Esophagus (tissue), 2 donors: ENCODE data around the gene NANS. TPM values are rescaled to one million over a fixed set of nuclear protein-coding genes. Genes with fewer than 3 reads are reported as not detected.

ENCODE experiments used
- H3K27ac ChIP-seq, 2 donors: one replicate each; pipeline ENCODE4 v1.5.1; 2013; ENCODE audit warnings: low read depth in 2 of 2, mild to moderate bottlenecking in 2 of 2, inconsistent platforms in 1 of 2, low read length in 1 of 2, moderate library complexity in 1 of 2
- H3K27me3 ChIP-seq, 2 donors: one replicate each; pipeline ENCODE4 v1.6.1; 2013; ENCODE audit warnings: low read length in 2 of 2, control low read depth in 1 of 2, mild to moderate bottlenecking in 1 of 2; ENCODE audit not compliant: insufficient read depth in 2 of 2, control insufficient read depth in 1 of 2
- H3K36me3 ChIP-seq, 2 donors: one replicate each; pipeline ENCODE4 v1.6.1; 2013; ENCODE audit warnings: low read length in 1 of 2; ENCODE audit not compliant: control insufficient read depth in 2 of 2, insufficient read depth in 2 of 2
- H3K4me1 ChIP-seq, 2 donors: one replicate each; pipeline ENCODE4 v1.6.1; 2013; ENCODE audit warnings: low read length in 1 of 2; ENCODE audit not compliant: control insufficient read depth in 2 of 2, insufficient read depth in 2 of 2
- H3K4me3 ChIP-seq, 2 donors: one replicate each; pipeline ENCODE4 v1.5.1; 2013; ENCODE audit warnings: low read length in 2 of 2, mild to moderate bottlenecking in 2 of 2, low read depth in 1 of 2, moderate library complexity in 1 of 2
- H3K9me3 ChIP-seq, 2 donors: one replicate each; pipeline ENCODE4 v1.6.1; 2013; ENCODE audit warnings: mild to moderate bottlenecking in 2 of 2, low read depth in 1 of 2, low read length in 1 of 2, moderate library complexity in 1 of 2; ENCODE audit not compliant: control insufficient read depth in 2 of 2, insufficient read depth in 1 of 2
- WGBS, 2 donors: extraction: QIAGEN DNeasy Blood & Tissue Kit; methylation state at CpG; one replicate each; pipeline ENCODE4 v1.1.7; 2013; 5-methylcytosine and 5-hydroxymethylcytosine counted together
- polyA plus RNA-seq, 2 donors: library from polyadenylated mRNA; stranded (reverse); fragments of 200-250 nt; gene quantifications; one replicate each; pipeline ENCODE4 v1.2.3, GENCODE V29; 2013
- donor health status: healthy with polysubstance abuse.
- donor health status: Bipolar disorder and iron deficiency.

The NANS gene
- polyA plus RNA-seq = 10 to 100 TPM; 48.7 to 54.0 TPM

GRCh38 chr9:98056269-98057137, at the start of gene NANS:
Gene NANS, plus strand, starts transcription at chr9:98056732. Its CDS starts 77 bp downstream, at chr9:98056809.
- WGBS, 2 donors = 0 to 1% methylated on average over 62 to 80 of the region's 80 CpGs

GRCh38 chr9:98007251-98007928, 49.1 kb upstream of the NANS start:
- peaks cover 26 to 33% of the 10 kb centered on the region in 2 donors for H3K36me3 ChIP-seq
- H3K4me3 ChIP-seq = no peak overlapping the region
- no peaks in the 10 kb centered on the region for H3K4me1 ChIP-seq
- no peaks in the 10 kb centered on the region for H3K9me3 ChIP-seq
- WGBS, 2 donors = 79 to 85% methylated on average over 13 of the region's 13 CpGs
- no peaks in the 10 kb centered on the region for H3K27me3 ChIP-seq
- H3K27ac ChIP-seq = no peak overlapping the region

More at GRCh38 chr9:98056269-98057137, at the start of gene NANS:
- peaks cover 0 to 5% of the 10 kb centered on the region in 2 donors for H3K36me3 ChIP-seq
- H3K27me3 ChIP-seq = no peaks in the 10 kb centered on the region
- no peaks in the 10 kb centered on the region for H3K9me3 ChIP-seq
- peaks cover 0 to 3% of the 10 kb centered on the region in 2 donors for H3K4me1 ChIP-seq
- H3K27ac ChIP-seq = peak within 1 kb of the TSS; percentile 98
- H3K4me3 ChIP-seq = peak within 1 kb of the TSS; percentile 75 to 86

GRCh38 chr9:98008764-98009163, 47.8 kb upstream of the NANS start:
- H3K36me3 ChIP-seq = peaks cover 29 to 37% of the 10 kb centered on the region in 2 donors
- H3K27me3 ChIP-seq = no peaks in the 10 kb centered on the region
- no peaks in the 10 kb centered on the region for H3K4me1 ChIP-seq
- 77 to 86% methylated on average over 3 of the region's 3 CpGs for WGBS, 2 donors
- H3K27ac ChIP-seq = no peak overlapping the region
- no peak overlapping the region for H3K4me3 ChIP-seq
- no peaks in the 10 kb centered on the region for H3K9me3 ChIP-seq

GRCh38 chr9:98009437-98009836, 47.1 kb upstream of the NANS start:
- no peaks in the 10 kb centered on the region for H3K4me1 ChIP-seq
- no peak overlapping the region for H3K4me3 ChIP-seq
- no peaks in the 10 kb centered on the region for H3K9me3 ChIP-seq
- WGBS, 2 donors = 91% methylated on average over 6 of the region's 6 CpGs
- H3K36me3 ChIP-seq = peaks cover 30 to 40% of the 10 kb centered on the region in 2 donors
- H3K27me3 ChIP-seq = no peaks in the 10 kb centered on the region
- H3K27ac ChIP-seq = no peak overlapping the region

- H3K36me3 ChIP-seq = peaks cover 29 to 38% of the 10 kb centered on the region in 2 donors
- 72 to 82% methylated on average over 1 of the region's 1 CpG for WGBS, 2 donors
- no peak overlapping the region for H3K4me3 ChIP-seq
- no peaks in the 10 kb centered on the region for H3K4me1 ChIP-seq
- no peaks in the 10 kb centered on the region for H3K9me3 ChIP-seq
- H3K27me3 ChIP-seq = no peaks in the 10 kb centered on the region
- H3K27ac ChIP-seq = no peak overlapping the region
Measured at GRCh38 chr9:98009936-98010335, 46.6 kb upstream of the NANS start.

GRCh38 chr9:98010445-98010844, 46.1 kb upstream of the NANS start:
- H3K27ac ChIP-seq = no peak overlapping the region
- no peaks in the 10 kb centered on the region for H3K27me3 ChIP-seq
- H3K4me1 ChIP-seq = no peaks in the 10 kb centered on the region
- no peaks in the 10 kb centered on the region for H3K9me3 ChIP-seq
- H3K4me3 ChIP-seq = no peak overlapping the region
- 35 to 44% methylated on average over 2 of the region's 2 CpGs for WGBS, 2 donors
- H3K36me3 ChIP-seq = peaks cover 25 to 33% of the 10 kb centered on the region in 2 donors

GRCh38 chr9:98011122-98011521, 45.4 kb upstream of the NANS start:
- Histone ChIP-seq H3K36me3 (peaks cover 18 to 27% of the 10 kb centered on the region in 2 donors), H3K27ac (no peak overlapping the region), H3K4me3 (no peak overlapping the region), H3K4me1 (no peaks in the 10 kb centered on the region), H3K27me3 (no peaks in the 10 kb centered on the region), H3K9me3 (no peaks in the 10 kb centered on the region)
- 91 to 92% methylated on average over 7 of the region's 7 CpGs for WGBS, 2 donors

GRCh38 chr9:98016137-98016680, 40.3 kb upstream of the NANS start:
- no peaks in the 10 kb centered on the region for H3K27me3 ChIP-seq
- no peaks in the 10 kb centered on the region for H3K9me3 ChIP-seq
- H3K4me1 ChIP-seq = no peaks in the 10 kb centered on the region
- no peak overlapping the region for H3K4me3 ChIP-seq
- no peak overlapping the region for H3K27ac ChIP-seq
- WGBS, 2 donors = 86 to 88% methylated on average over 4 of the region's 4 CpGs
- H3K36me3 ChIP-seq = peaks cover 17 to 22% of the 10 kb centered on the region in 2 donors

GRCh38 chr9:98017306-98017705, 39.2 kb upstream of the NANS start:
- Histone ChIP-seq H3K4me1 (no peaks in the 10 kb centered on the region), H3K27ac (no peak overlapping the region), H3K9me3 (no peaks in the 10 kb centered on the region), H3K4me3 (no peak overlapping the region), H3K36me3 (peaks cover 17 to 26% of the 10 kb centered on the region in 2 donors), H3K27me3 (no peaks in the 10 kb centered on the region)
- 78 to 82% methylated on average over 1 of the region's 1 CpG for WGBS, 2 donors
